GM23338 (cell line): ENCODE results near the gene SND1.

Source experiments
- EZH2 ChIP-seq: fragments of 200-600 bp; sonication (generic); IDR thresholded peaks from one replicate; pipeline ENCODE4 v1.8.0; 2017; ENCODE audit warnings: antibody characterized with exemption, mild to moderate bottlenecking, low read depth; ENCODE audit not compliant: unreplicated experiment
- POLR2AphosphoS5 ChIP-seq: IDR thresholded peaks from 2 replicates; pipeline ENCODE4 v1.6.1; 2016; ENCODE audit warnings: antibody characterized with exemption, low read depth
- TF ChIP-seq, protein P1 (sequence below), 2 experiments: fragments of 200-600 bp in 1 of 2; sonication (generic) in 1 of 2; conservative IDR thresholded peaks; 2 replicates each; pipeline versions ENCODE4 v1.5.1 to v1.6.1; 2016 to 2017; ENCODE audit warnings: antibody characterized with exemption in 2 of 2, low read depth in 2 of 2, mild to moderate bottlenecking in 2 of 2, moderate library complexity in 1 of 2
- TF ChIP-seq, protein P2 (sequence below): IDR thresholded peaks from 2 replicates; pipeline ENCODE4 v1.6.1; 2016; ENCODE audit warnings: antibody characterized with exemption

DNA sequence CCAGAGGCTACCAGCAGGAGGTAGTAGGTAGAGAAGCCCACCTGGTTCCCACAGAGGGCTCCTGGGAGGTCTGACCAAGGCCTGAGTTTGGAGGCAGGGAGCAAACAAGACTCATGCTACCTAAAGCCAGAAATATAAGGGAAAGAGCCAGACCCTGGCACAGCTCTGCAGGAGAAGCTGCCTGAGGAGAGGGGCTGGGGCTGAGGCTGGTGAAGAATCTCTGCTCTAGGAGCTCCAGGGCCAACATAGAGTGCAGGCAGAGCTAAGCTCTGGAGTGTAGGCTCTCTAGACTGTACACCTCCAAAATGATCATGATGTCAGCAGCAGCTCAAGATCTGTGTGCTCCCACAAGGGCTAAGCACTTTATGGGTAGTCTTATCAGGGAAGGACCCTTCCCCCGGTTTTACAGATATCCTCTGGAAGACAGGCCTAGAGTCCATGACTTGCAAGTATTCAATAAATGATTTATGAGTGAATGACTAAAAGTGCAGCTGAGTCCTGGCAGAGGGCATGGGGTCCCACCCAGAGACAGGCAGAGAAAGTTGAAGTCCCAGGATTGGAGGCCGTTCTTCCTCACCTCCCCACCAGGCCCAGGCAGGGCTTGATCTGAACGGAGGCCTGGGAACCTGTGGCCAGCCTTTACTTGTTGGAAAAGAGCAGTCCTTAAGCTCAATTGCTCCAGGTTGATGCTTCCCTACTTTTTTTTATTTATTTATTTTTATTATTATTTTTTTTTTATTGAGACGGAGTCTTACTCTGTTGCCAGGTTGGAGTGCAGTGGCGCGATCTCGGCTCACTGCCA, 450.7 kb downstream of the SND1 start:
- TF ChIP-seq POLR2AphosphoS5, result no peak
- TF ChIP-seq, protein P1, sequence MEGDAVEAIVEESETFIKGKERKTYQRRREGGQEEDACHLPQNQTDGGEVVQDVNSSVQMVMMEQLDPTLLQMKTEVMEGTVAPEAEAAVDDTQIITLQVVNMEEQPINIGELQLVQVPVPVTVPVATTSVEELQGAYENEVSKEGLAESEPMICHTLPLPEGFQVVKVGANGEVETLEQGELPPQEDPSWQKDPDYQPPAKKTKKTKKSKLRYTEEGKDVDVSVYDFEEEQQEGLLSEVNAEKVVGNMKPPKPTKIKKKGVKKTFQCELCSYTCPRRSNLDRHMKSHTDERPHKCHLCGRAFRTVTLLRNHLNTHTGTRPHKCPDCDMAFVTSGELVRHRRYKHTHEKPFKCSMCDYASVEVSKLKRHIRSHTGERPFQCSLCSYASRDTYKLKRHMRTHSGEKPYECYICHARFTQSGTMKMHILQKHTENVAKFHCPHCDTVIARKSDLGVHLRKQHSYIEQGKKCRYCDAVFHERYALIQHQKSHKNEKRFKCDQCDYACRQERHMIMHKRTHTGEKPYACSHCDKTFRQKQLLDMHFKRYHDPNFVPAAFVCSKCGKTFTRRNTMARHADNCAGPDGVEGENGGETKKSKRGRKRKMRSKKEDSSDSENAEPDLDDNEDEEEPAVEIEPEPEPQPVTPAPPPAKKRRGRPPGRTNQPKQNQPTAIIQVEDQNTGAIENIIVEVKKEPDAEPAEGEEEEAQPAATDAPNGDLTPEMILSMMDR (conservative IDR thresholded peaks at IDR 0.05; ENCODE audit: low read depth in 2 of 2), result no peak
- TF ChIP-seq EZH2, result no peak
- TF ChIP-seq, protein P2, sequence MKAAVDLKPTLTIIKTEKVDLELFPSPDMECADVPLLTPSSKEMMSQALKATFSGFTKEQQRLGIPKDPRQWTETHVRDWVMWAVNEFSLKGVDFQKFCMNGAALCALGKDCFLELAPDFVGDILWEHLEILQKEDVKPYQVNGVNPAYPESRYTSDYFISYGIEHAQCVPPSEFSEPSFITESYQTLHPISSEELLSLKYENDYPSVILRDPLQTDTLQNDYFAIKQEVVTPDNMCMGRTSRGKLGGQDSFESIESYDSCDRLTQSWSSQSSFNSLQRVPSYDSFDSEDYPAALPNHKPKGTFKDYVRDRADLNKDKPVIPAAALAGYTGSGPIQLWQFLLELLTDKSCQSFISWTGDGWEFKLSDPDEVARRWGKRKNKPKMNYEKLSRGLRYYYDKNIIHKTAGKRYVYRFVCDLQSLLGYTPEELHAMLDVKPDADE, result no peak
